Psoas muscle (tissue), 8 donors: Measurements from ENCODE around the gene SLIT3. TPM values are rescaled to one million over a fixed set of nuclear protein-coding genes. Genes with fewer than 3 reads are reported as not detected.

ENCODE experiments used
- ATAC-seq, 4 donors: fragments of 200-7000 bp; cut with Tn5 transposase; one replicate each; pipeline ENCODE4 v1.9.1; 2020; ENCODE audit warnings: moderate library complexity in 3 of 4, mild to moderate bottlenecking in 2 of 4
- DNase-seq, 2 donors: peaks; one replicate each; pipeline ENCODE4 v3.0.0-alpha.2; 2020
- H3K27ac ChIP-seq: fragments of 200-600 bp; one replicate; pipeline ENCODE4 v1.8.0; 2022
- H3K27me3 ChIP-seq, 3 donors: fragments of 200-600 bp in 1 of 3; one replicate each; pipeline versions ENCODE4 v1.6.1 to v1.8.0; 2013 to 2022; ENCODE audit warnings: low read length in 2 of 3, mild to moderate bottlenecking in 2 of 3, moderate library complexity in 1 of 3; ENCODE audit not compliant: insufficient read depth in 3 of 3
- H3K36me3 ChIP-seq, 2 donors: fragments of 200-600 bp in 1 of 2; one replicate each; pipeline versions ENCODE4 v1.6.1 to v1.8.0; 2013 to 2022; ENCODE audit warnings: low read depth in 1 of 2, mild to moderate bottlenecking in 1 of 2, moderate library complexity in 1 of 2; ENCODE audit not compliant: insufficient read depth in 1 of 2
- H3K4me1 ChIP-seq: fragments of 200-600 bp; one replicate; pipeline ENCODE4 v1.8.0; 2022
- H3K4me3 ChIP-seq: fragments of 200-600 bp; one replicate; pipeline ENCODE4 v1.8.0; 2022; ENCODE audit warnings: mild to moderate bottlenecking
- H3K9me3 ChIP-seq: fragments of 200-600 bp; one replicate; pipeline ENCODE4 v1.8.0; 2022
- WGBS, 3 donors: extraction: QIAGEN DNeasy Blood & Tissue Kit; methylation state at CpG; one replicate each; pipeline versions ENCODE4 v1.1.6 to v1.1.7; 2013; 5-methylcytosine and 5-hydroxymethylcytosine counted together
- intact Hi-C, 2 donors: fragments of 100-400 bp; cut with DNase I; formaldehyde crosslinking; loops; one replicate each; pipeline versions ENCODE4 v1.11.0 to v1.14.2; 2022
- polyA plus RNA-seq, 3 donors: library from polyadenylated mRNA; stranded (reverse); fragments of 200-250 nt; gene quantifications; one replicate each; pipeline ENCODE4 v1.2.3, GENCODE V29; 2013
- total RNA-seq, 4 donors: library from RNA; stranded (reverse); fragmentation: NEBNext Ultra II Directional in 2 of 4; extraction: Animal tissue kit (Norgen Biotek cat#: 25700) in 2 of 4; gene quantifications; one replicate each; pipeline versions ENCODE4 v1.2.1 to v1.2.4, GENCODE V29; 2021 to 2023
- TF ChIP-seq, protein P1 (sequence below): fragments of 200-600 bp; IDR thresholded peaks from one replicate; pipeline ENCODE4 v1.8.0; 2022; ENCODE audit warnings: antibody characterized with exemption
- donor health status: healthy with polysubstance abuse.
- donor health status: DM: no; HTN: no; CAD: no; lungs with moderate emphysema.
- donor health status: Bipolar disorder and iron deficiency.
- donor health status: healthy.
- donor health status: DM: yes; HTN: yes; CAD: no.
- donor health status: DM: no; HTN: no; CAD: no.
- donor health status: DM: no; HTN: no; CAD: no.
- donor health status: DM: yes; HTN: yes; CAD: no.

The SLIT3 gene
- total and polyA plus RNA-seq, 7 donors: 0.81 to 5.9 (median 2.1) TPM

DNA sequence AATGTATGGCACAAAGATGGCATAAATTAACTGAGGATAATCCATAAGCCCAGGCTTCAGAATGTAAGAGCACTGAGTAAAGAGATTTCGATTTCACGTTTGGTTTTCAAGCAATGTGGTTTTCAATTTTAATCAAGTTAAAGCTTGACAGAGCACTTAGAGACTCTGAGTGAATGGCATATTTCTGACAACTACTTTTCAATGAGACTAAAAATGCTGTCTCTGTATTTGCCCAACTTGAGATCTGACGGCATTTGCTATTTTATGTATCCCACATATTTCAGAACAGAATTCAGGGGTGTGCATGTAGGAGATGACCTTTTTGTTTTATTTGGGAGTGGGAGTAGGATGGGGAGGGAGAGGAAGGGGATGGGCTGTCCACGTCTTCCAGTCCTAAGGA is 441.5 kb downstream of the SLIT3 start:
- no peak overlapping the region for H3K4me3 ChIP-seq
- no peaks in the 10 kb centered on the region for H3K9me3 ChIP-seq
- DNase-seq (no peak), ATAC-seq (no peak)
- 68 to 74% (median 69%) methylated on average over 4 of the region's 4 CpGs for WGBS, 3 donors
- no peak overlapping the region for H3K27ac ChIP-seq
- TF ChIP-seq, protein P1, sequence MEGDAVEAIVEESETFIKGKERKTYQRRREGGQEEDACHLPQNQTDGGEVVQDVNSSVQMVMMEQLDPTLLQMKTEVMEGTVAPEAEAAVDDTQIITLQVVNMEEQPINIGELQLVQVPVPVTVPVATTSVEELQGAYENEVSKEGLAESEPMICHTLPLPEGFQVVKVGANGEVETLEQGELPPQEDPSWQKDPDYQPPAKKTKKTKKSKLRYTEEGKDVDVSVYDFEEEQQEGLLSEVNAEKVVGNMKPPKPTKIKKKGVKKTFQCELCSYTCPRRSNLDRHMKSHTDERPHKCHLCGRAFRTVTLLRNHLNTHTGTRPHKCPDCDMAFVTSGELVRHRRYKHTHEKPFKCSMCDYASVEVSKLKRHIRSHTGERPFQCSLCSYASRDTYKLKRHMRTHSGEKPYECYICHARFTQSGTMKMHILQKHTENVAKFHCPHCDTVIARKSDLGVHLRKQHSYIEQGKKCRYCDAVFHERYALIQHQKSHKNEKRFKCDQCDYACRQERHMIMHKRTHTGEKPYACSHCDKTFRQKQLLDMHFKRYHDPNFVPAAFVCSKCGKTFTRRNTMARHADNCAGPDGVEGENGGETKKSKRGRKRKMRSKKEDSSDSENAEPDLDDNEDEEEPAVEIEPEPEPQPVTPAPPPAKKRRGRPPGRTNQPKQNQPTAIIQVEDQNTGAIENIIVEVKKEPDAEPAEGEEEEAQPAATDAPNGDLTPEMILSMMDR: no peak
- H3K27me3 ChIP-seq: no peaks in the 10 kb centered on the region
- intact Hi-C loops: no loop called here
- H3K4me1 ChIP-seq: no peaks in the 10 kb centered on the region
- no peaks in the 10 kb centered on the region for H3K36me3 ChIP-seq

DNA sequence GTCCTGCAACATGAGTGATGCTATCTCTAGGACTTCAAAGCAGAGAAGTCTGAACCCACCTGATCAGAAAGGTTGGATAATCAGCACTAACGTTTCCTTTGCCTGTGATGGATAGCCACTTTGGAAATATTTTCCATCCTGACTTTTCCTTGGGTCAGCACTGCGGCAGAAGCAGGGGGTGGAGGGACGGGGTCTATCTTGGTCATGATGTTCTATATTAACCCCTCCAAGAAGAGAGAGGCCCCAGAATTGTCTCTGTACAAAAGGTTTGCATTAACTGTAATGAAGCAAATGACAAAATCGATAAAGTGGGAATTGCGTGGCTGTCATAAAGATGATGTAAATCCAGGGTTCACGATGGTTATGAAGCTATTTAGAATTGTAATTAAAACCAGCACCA is 441.9 kb downstream of the SLIT3 start:
- intact Hi-C loops: no loop called here

GRCh38 chr5:168858371-168858770 is 442.6 kb downstream of the SLIT3 start:
- Histone ChIP-seq H3K4me3 (no peak overlapping the region), H3K36me3 (no peaks in the 10 kb centered on the region), H3K4me1 (no peaks in the 10 kb centered on the region), H3K27ac (no peak overlapping the region), H3K9me3 (no peaks in the 10 kb centered on the region), H3K27me3 (no peaks in the 10 kb centered on the region)
- intact Hi-C loops: no loop called here
- no peak for DNase-seq
- ATAC-seq: no peak
- 61 to 75% (median 63%) methylated on average over 4 of the region's 4 CpGs for WGBS, 3 donors
- TF ChIP-seq, protein P1: no peak

More for the DNA sequence above, 441.9 kb downstream of the SLIT3 start:
- Histone ChIP-seq H3K4me3 (no peak overlapping the region), H3K9me3 (no peaks in the 10 kb centered on the region), H3K4me1 (no peaks in the 10 kb centered on the region), H3K36me3 (no peaks in the 10 kb centered on the region), H3K27ac (no peak overlapping the region), H3K27me3 (no peaks in the 10 kb centered on the region)
- no peak for DNase-seq
- no peak for ATAC-seq
- TF ChIP-seq, protein P1: no peak
- WGBS, 3 donors: 63 to 67% (median 65%) methylated on average over 6 of the region's 6 CpGs

GRCh38 chr5:168853972-168854371 is 447.0 kb downstream of the SLIT3 start:
- Histone ChIP-seq H3K36me3 (no peaks in the 10 kb centered on the region), H3K27ac (no peak overlapping the region), H3K4me1 (no peaks in the 10 kb centered on the region), H3K27me3 (peaks cover 0 to 2% (median 0%) of the 10 kb centered on the region in 3 donors), H3K4me3 (no peak overlapping the region), H3K9me3 (no peaks in the 10 kb centered on the region)
- 74 to 92% (median 90%) methylated on average over 5 of the region's 5 CpGs for WGBS, 3 donors
- DNase-seq (no peak), ATAC-seq (no peak)
- TF ChIP-seq, protein P1: no peak
- intact Hi-C loops: no loop called here

GRCh38 chr5:168852329-168852728 is 448.6 kb downstream of the SLIT3 start:
- H3K4me1 ChIP-seq: no peaks in the 10 kb centered on the region
- no peak for ATAC-seq
- H3K27me3 ChIP-seq: peaks cover 0 to 6% (median 0%) of the 10 kb centered on the region in 3 donors
- no peaks in the 10 kb centered on the region for H3K9me3 ChIP-seq
- no peak overlapping the region for H3K4me3 ChIP-seq
- H3K27ac ChIP-seq: no peak overlapping the region
- TF ChIP-seq, protein P1: no peak
- intact Hi-C loops: no loop called here
- DNase-seq: no peak
- WGBS, 3 donors: 24 to 41% (median 29%) methylated on average over 4 of the region's 4 CpGs
- H3K36me3 ChIP-seq: no peaks in the 10 kb centered on the region
